Progenitor cell of endocrine pancreas (in vitro differentiated cells): ENCODE results near the gene VPS13D. TPM values are rescaled to one million over a fixed set of nuclear protein-coding genes. Genes with fewer than 3 reads are reported as not detected.
A peak's percentile ranks its signal among the peaks of the same experiment; 100 is the strongest.

Experiments used
- DNase-seq: peaks from one replicate; pipeline ENCODE4 v3.0.0; 2021; ENCODE audit warnings: low spot score; ENCODE audit not compliant: unreplicated experiment
- H3K27ac Mint-ChIP-seq: 2 replicates; pipeline ENCODE4 v1.8.0; 2021; ENCODE audit warnings: mild to moderate bottlenecking, moderate library complexity, mixed read lengths
- H3K27me3 Mint-ChIP-seq: 2 replicates; pipeline ENCODE4 v1.8.0; 2021; ENCODE audit warnings: mixed read lengths
- H3K36me3 Mint-ChIP-seq: 2 replicates; pipeline ENCODE4 v1.8.0; 2022; ENCODE audit warnings: mixed read lengths; ENCODE audit not compliant: insufficient read depth
- H3K4me1 Mint-ChIP-seq: 2 replicates; pipeline ENCODE4 v1.8.0; 2021; ENCODE audit warnings: low read depth, mixed read lengths
- H3K4me3 Mint-ChIP-seq: 2 replicates; pipeline ENCODE4 v1.8.0; 2021; ENCODE audit warnings: low read depth, mild to moderate bottlenecking, moderate library complexity, mixed read lengths
- H3K9me3 Mint-ChIP-seq: 2 replicates; pipeline ENCODE4 v1.8.0; 2021; ENCODE audit warnings: low read depth, mixed read lengths
- total RNA-seq: library from RNA; stranded (reverse); gene quantifications from 2 replicates; pipeline ENCODE4 v1.2.1, GENCODE V29; 2021
- TF ChIP-seq, protein P1 (sequence below): fragments of 200-600 bp; sonication (generic); IDR thresholded peaks from one replicate; pipeline ENCODE4 v1.5.0; 2021; ENCODE audit warnings: antibody characterized with exemption, mild to moderate bottlenecking; ENCODE audit not compliant: unreplicated experiment

The VPS13D gene
- total RNA-seq, 1 donor from 2014 or later, result 41.9 TPM

DNA sequence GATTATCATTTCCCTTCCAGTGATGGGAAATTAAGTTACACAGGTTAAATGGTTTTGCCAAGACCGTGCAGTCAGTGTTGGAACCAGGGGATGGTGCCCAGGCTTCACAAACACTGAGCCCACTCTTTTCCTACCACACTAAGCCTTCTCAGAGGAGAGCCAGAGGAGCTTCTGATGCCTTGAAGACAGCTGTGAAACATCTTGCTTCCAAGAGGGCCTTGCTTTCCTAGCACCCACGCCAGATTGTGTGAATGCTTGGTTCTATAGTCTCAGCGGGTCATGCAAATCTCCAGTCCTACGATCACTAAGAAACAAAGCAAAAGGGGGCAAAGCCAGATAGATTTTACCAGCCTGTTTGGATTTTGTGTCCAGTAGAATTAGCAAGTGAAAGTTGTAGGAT lies 200.7 kb downstream of the VPS13D start:
- DNase-seq, result no peak
- Mint-ChIP-seq H3K9me3 (no peaks in the 10 kb centered on the region), H3K4me3 (no peak overlapping the region), H3K36me3 (peaks cover 2% of the 10 kb centered on the region), H3K27ac (no peak overlapping the region), H3K4me1 (peaks cover 63% of the 10 kb centered on the region), H3K27me3 (no peaks in the 10 kb centered on the region)
- TF ChIP-seq, protein P1, sequence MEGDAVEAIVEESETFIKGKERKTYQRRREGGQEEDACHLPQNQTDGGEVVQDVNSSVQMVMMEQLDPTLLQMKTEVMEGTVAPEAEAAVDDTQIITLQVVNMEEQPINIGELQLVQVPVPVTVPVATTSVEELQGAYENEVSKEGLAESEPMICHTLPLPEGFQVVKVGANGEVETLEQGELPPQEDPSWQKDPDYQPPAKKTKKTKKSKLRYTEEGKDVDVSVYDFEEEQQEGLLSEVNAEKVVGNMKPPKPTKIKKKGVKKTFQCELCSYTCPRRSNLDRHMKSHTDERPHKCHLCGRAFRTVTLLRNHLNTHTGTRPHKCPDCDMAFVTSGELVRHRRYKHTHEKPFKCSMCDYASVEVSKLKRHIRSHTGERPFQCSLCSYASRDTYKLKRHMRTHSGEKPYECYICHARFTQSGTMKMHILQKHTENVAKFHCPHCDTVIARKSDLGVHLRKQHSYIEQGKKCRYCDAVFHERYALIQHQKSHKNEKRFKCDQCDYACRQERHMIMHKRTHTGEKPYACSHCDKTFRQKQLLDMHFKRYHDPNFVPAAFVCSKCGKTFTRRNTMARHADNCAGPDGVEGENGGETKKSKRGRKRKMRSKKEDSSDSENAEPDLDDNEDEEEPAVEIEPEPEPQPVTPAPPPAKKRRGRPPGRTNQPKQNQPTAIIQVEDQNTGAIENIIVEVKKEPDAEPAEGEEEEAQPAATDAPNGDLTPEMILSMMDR, result no peak

DNA sequence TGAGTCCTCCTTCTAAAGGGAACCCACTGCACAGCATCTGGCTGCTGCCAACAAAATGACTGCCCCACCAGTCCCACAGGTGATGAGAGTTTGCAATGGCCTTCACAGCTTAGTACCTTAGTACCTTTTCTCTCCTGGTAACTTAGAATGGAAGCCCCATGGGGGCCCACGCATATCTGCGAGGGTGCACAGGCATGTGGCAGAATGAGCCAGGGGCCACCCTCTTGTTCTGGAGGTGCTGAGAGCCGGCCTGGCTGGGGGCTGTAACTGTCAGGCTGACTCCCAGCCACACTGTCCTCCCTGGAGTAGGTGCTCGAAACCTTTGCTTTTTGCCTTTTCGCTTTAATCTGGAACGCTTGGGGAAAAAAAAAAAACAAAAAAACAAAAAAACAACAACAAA lies 203.1 kb downstream of the VPS13D start:
- Mint-ChIP-seq H3K4me3 (peak overlapping the region; percentile 62), H3K4me1 (peaks cover 74% of the 10 kb centered on the region), H3K27me3 (no peaks in the 10 kb centered on the region), H3K9me3 (no peaks in the 10 kb centered on the region), H3K36me3 (peaks cover 6% of the 10 kb centered on the region), H3K27ac (peak overlapping the region; percentile 91)
- TF ChIP-seq, protein P1, result no peak
- DNase-seq, result no peak

DNA sequence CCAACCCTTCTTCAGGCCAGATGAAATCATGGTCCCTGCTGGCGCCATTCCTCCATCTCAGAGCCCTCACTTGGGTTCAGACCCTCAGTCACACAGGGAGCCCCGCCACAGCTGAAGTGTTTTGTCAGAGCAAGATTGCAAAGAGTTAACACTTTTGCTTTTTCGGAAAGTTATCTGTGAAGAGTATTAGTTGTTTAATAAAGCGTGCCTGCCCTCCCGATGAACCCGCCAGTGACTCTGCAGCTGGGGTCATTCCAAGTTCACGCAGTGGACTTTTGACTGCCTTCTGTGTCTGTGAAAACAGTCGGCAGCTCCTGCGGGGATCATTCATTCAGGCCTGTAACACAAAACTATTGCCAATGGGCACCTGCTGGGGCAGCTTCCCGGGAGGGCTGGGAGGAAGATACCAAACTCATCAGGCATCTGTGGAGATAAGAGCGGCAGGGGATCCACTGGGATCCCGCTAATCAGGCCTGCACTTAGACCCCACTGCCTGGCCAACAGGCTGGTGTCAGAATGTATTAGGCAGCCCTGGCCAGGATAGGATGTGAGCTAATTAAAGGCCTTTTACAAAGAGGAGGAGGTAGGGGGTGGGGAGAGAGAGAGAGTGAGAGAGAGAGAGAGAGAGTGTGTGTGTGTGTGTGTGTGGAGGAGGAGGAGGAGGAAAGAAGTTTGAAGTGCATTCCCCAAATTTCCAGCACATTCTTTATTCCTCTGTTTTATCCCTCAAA lies 203.7 kb downstream of the VPS13D start:
- Mint-ChIP-seq H3K9me3 (no peaks in the 10 kb centered on the region), H3K4me3 (peak overlapping the region; percentile 62), H3K27ac (peak overlapping the region; percentile 91), H3K4me1 (peaks cover 72% of the 10 kb centered on the region), H3K36me3 (peaks cover 9% of the 10 kb centered on the region), H3K27me3 (no peaks in the 10 kb centered on the region)
- TF ChIP-seq, protein P1, result no peak
- DNase-seq, result peak; percentile 10

DNA sequence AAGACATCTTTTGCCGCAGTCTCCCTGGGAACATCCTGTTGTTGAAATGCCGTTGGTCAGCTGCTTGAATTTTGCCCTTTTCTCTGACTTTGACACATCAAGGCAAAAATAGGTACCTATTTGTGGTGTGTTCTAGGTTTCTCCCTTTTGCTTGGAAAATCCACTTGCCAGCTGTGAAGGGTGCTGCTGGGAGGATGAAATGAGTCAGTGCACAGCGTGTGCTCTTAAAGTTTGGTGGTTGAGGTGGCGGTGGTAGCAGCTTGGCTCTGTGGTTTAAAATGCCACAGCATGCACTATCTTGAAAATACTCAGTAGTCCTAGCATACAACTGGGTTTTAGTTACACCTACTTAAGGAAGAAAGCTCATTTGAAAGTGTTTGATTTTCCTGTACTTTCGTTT lies 204.3 kb downstream of the VPS13D start:
- Mint-ChIP-seq H3K9me3 (no peaks in the 10 kb centered on the region), H3K4me1 (peaks cover 69% of the 10 kb centered on the region), H3K36me3 (peaks cover 15% of the 10 kb centered on the region), H3K4me3 (peak overlapping the region; percentile 15), H3K27ac (peak overlapping the region; percentile 91), H3K27me3 (no peaks in the 10 kb centered on the region)
- TF ChIP-seq, protein P1, result no peak
- DNase-seq, result no peak

DNA sequence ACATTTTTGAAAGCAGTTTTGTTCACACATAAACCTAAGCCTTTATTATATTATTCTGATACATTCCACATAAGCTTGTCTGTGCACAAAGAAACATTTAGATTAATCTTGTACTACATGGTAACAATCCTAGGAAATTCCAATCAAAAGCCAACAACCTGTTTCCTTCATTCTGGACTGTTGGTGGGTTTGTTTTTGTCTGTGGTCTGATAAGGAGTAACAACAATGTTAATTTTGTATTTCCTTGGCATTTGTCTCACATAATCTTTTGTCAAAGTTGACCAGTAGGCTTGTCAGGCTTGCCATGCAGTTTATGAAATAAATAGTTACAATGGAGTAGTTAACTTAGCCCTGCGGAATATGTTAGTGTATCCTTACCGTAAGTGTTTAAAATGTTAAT lies 204.9 kb downstream of the VPS13D start:
- Mint-ChIP-seq H3K27me3 (no peaks in the 10 kb centered on the region), H3K27ac (peak overlapping the region; percentile 91), H3K9me3 (no peaks in the 10 kb centered on the region), H3K4me3 (no peak overlapping the region), H3K36me3 (peaks cover 17% of the 10 kb centered on the region), H3K4me1 (peaks cover 65% of the 10 kb centered on the region)
- DNase-seq, result no peak
- TF ChIP-seq, protein P1, result no peak
